Mesendoderm (in vitro differentiated cells): Measurements from ENCODE around the gene CCDC197.

ENCODE experiments used
- DNase-seq: peaks from one replicate; pipeline ENCODE4 v3.0.0; 2013
- H2AK5ac ChIP-seq: 2 replicates; pipeline ENCODE4 v1.6.1; 2013; ENCODE audit warnings: low read length, inconsistent platforms
- H2BK120ac ChIP-seq: 2 replicates; pipeline ENCODE4 v1.6.1; 2013; ENCODE audit warnings: low read depth, mild to moderate bottlenecking, low read length, moderate library complexity, mixed read lengths
- H2BK15ac ChIP-seq: replicated peaks from 2 replicates; pipeline ENCODE4 v1.6.1; 2013; ENCODE audit warnings: low read depth, mild to moderate bottlenecking, moderate library complexity
- H2BK5ac ChIP-seq: 2 replicates; pipeline ENCODE4 v1.6.1; 2013; ENCODE audit warnings: low read length, inconsistent platforms
- H3K18ac ChIP-seq: 2 replicates; pipeline ENCODE4 v1.6.1; 2013; ENCODE audit warnings: mild to moderate bottlenecking, low read length, mixed read lengths
- H3K23ac ChIP-seq: one replicate; pipeline ENCODE4 v1.6.1; 2013; ENCODE audit warnings: low read length
- H3K27ac ChIP-seq: 2 replicates; pipeline ENCODE4 v1.5.1; 2013; ENCODE audit warnings: low read depth, mild to moderate bottlenecking, inconsistent platforms, low read length, moderate library complexity
- H3K27me3 ChIP-seq: 2 replicates; pipeline ENCODE4 v1.6.1; 2013; ENCODE audit warnings: low read length, control low read depth, mild to moderate bottlenecking, inconsistent platforms; ENCODE audit not compliant: insufficient read depth, poor library complexity
- H3K36me3 ChIP-seq: 2 replicates; pipeline ENCODE4 v1.6.1; 2013; ENCODE audit warnings: low read length, inconsistent platforms; ENCODE audit not compliant: control insufficient read depth, insufficient read depth
- H3K4ac ChIP-seq: one replicate; pipeline ENCODE4 v1.6.1; 2013; ENCODE audit warnings: low read depth, mild to moderate bottlenecking, low read length, moderate library complexity
- H3K4me1 ChIP-seq: 2 replicates; pipeline ENCODE4 v1.6.1; 2013; ENCODE audit warnings: low read depth, low read length, inconsistent platforms; ENCODE audit not compliant: control insufficient read depth
- H3K4me2 ChIP-seq: 2 replicates; pipeline ENCODE4 v1.6.1; 2013; ENCODE audit warnings: low read length
- H3K4me3 ChIP-seq: 2 replicates; pipeline ENCODE4 v1.5.1; 2013; ENCODE audit warnings: mild to moderate bottlenecking, low read length
- H3K56ac ChIP-seq: one replicate; pipeline ENCODE4 v1.6.1; 2013; ENCODE audit warnings: low read length
- H3K79me1 ChIP-seq: 2 replicates; pipeline ENCODE4 v1.6.1; 2013; ENCODE audit warnings: low read length, inconsistent platforms
- H3K79me2 ChIP-seq: 2 replicates; pipeline ENCODE4 v1.6.1; 2013; ENCODE audit warnings: mild to moderate bottlenecking, low read length; ENCODE audit not compliant: control insufficient read depth, insufficient read depth
- H3K9ac ChIP-seq: 2 replicates; pipeline ENCODE4 v1.6.1; 2013; ENCODE audit warnings: low read length, inconsistent platforms
- H4K5ac ChIP-seq: one replicate; pipeline ENCODE4 v1.6.1; 2013; ENCODE audit warnings: low read length
- H4K8ac ChIP-seq: one replicate; pipeline ENCODE4 v1.6.1; 2013; ENCODE audit warnings: low read depth, mild to moderate bottlenecking, control low read depth, low read length, moderate library complexity
- WGBS: extraction: QIAGEN DNeasy Blood & Tissue Kit; methylation state at CpG from one replicate; pipeline ENCODE4 v1.1.7; 2013; ENCODE audit warnings: low lambda C conversion rate, missing lambda C conversion rate; ENCODE audit not compliant: insufficient coverage; ENCODE audit errors: extremely low coverage; 5-methylcytosine and 5-hydroxymethylcytosine counted together

Gene CCDC197

GRCh38 chr14:94018308-94018707 is 21.2 kb downstream of the CCDC197 start:
- no CpG with 5 or more reads among the region's 8 CpGs for WGBS
- H2BK5ac ChIP-seq: no peak overlapping the region
- DNase-seq: no peak
- no peak overlapping the region for H3K27ac ChIP-seq
- no peak overlapping the region for H3K9ac ChIP-seq
- H3K23ac ChIP-seq: no peak overlapping the region
- H2BK120ac ChIP-seq: no peak overlapping the region
- no peaks in the 10 kb centered on the region for H3K4me1 ChIP-seq
- no peaks in the 10 kb centered on the region for H3K79me1 ChIP-seq
- no peaks in the 10 kb centered on the region for H3K79me2 ChIP-seq
- no peaks in the 10 kb centered on the region for H3K36me3 ChIP-seq
- no peak overlapping the region for H3K4ac ChIP-seq
- H3K4me3 ChIP-seq: no peak overlapping the region
- no peak overlapping the region for H3K4me2 ChIP-seq
- H2BK15ac ChIP-seq: no peak overlapping the region
- H2AK5ac ChIP-seq: no peak overlapping the region
- no peaks in the 10 kb centered on the region for H3K27me3 ChIP-seq
- H4K5ac ChIP-seq: no peak overlapping the region
- no peak overlapping the region for H4K8ac ChIP-seq
- H3K18ac ChIP-seq: no peak overlapping the region
- H3K56ac ChIP-seq: no peak overlapping the region

DNA sequence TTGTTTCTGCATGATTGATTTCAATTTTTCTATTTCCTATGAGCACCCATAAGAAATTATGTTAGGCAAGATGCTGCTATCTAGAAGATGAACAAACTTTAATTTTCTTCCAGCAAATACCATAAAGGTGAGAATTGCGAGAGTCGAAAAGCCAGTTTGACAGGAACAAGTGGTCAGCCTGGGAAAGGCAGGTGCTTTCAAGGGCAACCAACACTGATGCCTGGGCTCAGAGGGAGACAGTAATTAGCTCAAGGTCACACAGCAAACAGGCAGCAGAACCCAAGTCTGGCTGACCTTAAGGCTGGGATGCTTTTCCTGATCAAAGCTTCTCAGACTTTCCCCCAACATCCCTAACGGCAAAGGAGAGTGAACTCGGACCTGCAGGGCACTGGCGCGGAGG is 22.2 kb downstream of the CCDC197 start:
- Histone ChIP-seq H4K8ac (no peak overlapping the region), H3K4ac (no peak overlapping the region), H3K9ac (no peak overlapping the region), H3K56ac (no peak overlapping the region), H3K79me1 (no peaks in the 10 kb centered on the region), H2BK5ac (no peak overlapping the region), H3K4me1 (no peaks in the 10 kb centered on the region), H2BK120ac (no peak overlapping the region), H3K27ac (no peak overlapping the region), H3K4me2 (no peak overlapping the region), H3K4me3 (no peak overlapping the region), H2AK5ac (no peak overlapping the region), H4K5ac (no peak overlapping the region), H3K18ac (no peak overlapping the region), H3K79me2 (no peaks in the 10 kb centered on the region), H2BK15ac (no peak overlapping the region), H3K23ac (no peak overlapping the region), H3K27me3 (no peaks in the 10 kb centered on the region), H3K36me3 (no peaks in the 10 kb centered on the region)
- WGBS: no CpG with 5 or more reads among the region's 6 CpGs
- no peak for DNase-seq

DNA sequence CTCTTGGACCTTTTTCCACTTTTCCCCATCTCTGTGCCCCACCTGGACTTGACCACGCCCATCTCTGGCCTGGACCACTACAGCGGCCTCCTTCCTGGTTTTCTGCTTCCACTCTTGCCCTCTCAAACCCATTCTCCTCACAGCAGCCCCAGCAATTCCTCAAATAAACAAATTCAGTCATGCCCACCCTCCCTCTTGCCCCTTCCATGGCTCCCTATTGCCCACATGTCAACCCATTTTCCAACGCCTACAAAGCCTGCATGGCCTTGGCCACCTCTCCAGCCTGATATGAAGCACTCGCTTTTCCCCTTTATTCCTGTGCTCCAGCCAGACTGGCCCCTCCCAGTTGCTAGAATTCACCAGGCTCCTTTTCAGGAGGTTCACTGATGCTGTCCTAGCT is 23.2 kb downstream of the CCDC197 start:
- Histone ChIP-seq H3K4me3 (no peak overlapping the region), H2BK5ac (no peak overlapping the region)

DNA sequence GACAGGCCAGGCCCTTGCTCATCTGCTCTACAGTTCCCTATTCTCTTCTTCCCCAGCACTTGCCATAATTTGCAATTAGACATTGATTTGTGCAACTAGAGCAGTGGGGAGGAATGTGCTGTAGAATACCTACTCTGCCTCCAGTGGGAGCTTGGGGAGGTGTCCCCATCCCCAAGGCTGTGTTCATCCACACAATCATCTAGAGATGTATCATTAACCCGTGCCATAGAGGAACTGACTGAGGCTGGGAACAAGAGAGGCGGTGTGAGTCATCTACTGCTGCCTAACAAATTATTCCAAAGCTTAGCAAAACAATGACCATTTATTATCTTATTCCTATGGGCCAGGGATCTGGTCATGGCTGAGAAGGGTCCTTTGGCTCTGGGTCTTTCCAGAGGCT is 23.9 kb downstream of the CCDC197 start:
- Histone ChIP-seq H3K79me1 (no peaks in the 10 kb centered on the region), H2BK15ac (no peak overlapping the region), H2BK5ac (no peak overlapping the region), H3K27me3 (no peaks in the 10 kb centered on the region), H3K4me2 (no peak overlapping the region), H3K56ac (no peak overlapping the region), H4K5ac (no peak overlapping the region), H3K23ac (no peak overlapping the region), H3K9ac (no peak overlapping the region), H3K4me3 (no peak overlapping the region), H3K36me3 (no peaks in the 10 kb centered on the region), H2BK120ac (no peak overlapping the region), H3K18ac (no peak overlapping the region), H3K27ac (no peak overlapping the region), H3K4ac (no peak overlapping the region), H4K8ac (no peak overlapping the region), H3K79me2 (no peaks in the 10 kb centered on the region), H3K4me1 (no peaks in the 10 kb centered on the region), H2AK5ac (no peak overlapping the region)
- DNase-seq: no peak
- WGBS: no CpG with 5 or more reads among the region's 2 CpGs

More for the DNA sequence above, 23.2 kb downstream of the CCDC197 start:
- Histone ChIP-seq H2BK15ac (no peak overlapping the region), H3K4me2 (no peak overlapping the region), H3K4me1 (no peaks in the 10 kb centered on the region), H3K27ac (no peak overlapping the region), H3K4ac (no peak overlapping the region), H3K56ac (no peak overlapping the region), H3K9ac (no peak overlapping the region), H3K23ac (no peak overlapping the region), H3K18ac (no peak overlapping the region), H4K5ac (no peak overlapping the region), H3K79me1 (no peaks in the 10 kb centered on the region), H2BK120ac (no peak overlapping the region), H4K8ac (no peak overlapping the region), H3K27me3 (no peaks in the 10 kb centered on the region), H2AK5ac (no peak overlapping the region), H3K79me2 (no peaks in the 10 kb centered on the region), H3K36me3 (no peaks in the 10 kb centered on the region)
- WGBS: no CpG with 5 or more reads among the region's 4 CpGs
- no peak for DNase-seq

DNA sequence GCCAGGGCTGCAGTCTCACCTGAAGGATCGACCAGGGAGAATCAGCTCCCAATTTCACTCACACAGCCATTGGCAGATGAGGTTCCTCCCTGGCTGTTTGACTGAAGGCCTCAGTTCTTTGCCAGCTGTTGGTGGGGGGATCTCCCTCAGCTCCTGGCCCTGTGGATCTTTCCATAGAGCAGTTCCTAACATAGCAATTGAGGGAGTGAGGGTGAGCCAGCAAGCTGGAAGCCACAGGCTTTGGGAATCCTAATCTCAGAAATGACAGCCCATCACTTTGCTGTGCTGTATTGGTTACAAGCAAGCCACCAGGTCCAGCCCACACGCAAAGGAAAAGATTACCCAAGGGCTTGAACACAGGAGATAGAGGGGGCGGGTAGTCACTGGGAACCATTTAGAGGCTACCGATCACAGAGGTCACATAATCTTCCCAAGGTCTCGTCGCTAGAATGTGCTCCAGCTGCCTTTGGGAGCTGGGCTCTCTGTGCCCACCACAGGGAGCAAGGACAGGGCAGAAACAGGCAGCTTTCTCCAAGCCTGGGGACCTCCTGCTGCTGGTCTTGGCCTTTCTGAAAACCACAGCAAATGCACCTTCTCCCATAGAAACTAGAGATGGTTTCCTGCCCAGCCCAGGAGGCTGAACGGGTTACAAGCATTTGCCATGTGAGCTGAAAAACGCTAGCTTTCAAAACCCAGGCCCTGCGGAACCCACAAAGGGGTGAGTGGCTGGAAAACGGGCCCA is 24.5 kb downstream of the CCDC197 start:
- H3K4me1 ChIP-seq: no peaks in the 10 kb centered on the region
- WGBS: no CpG with 5 or more reads among the region's 10 CpGs
- no peak overlapping the region for H3K23ac ChIP-seq
- H2BK15ac ChIP-seq: no peak overlapping the region
- no peak overlapping the region for H2AK5ac ChIP-seq
- no peaks in the 10 kb centered on the region for H3K79me2 ChIP-seq
- no peak overlapping the region for H3K4me3 ChIP-seq
- no peak overlapping the region for H3K18ac ChIP-seq
- no peak overlapping the region for H3K4me2 ChIP-seq
- H3K79me1 ChIP-seq: no peaks in the 10 kb centered on the region
- no peak overlapping the region for H3K56ac ChIP-seq
- H4K8ac ChIP-seq: no peak overlapping the region
- no peak overlapping the region for H4K5ac ChIP-seq
- DNase-seq: no peak
- no peak overlapping the region for H3K9ac ChIP-seq
- no peaks in the 10 kb centered on the region for H3K27me3 ChIP-seq
- no peak overlapping the region for H2BK120ac ChIP-seq
- H3K4ac ChIP-seq: no peak overlapping the region
- H3K27ac ChIP-seq: no peak overlapping the region
- H2BK5ac ChIP-seq: no peak overlapping the region
- no peaks in the 10 kb centered on the region for H3K36me3 ChIP-seq
